ENCODE data around the gene CLDN16. TPM values are rescaled to one million over a fixed set of nuclear protein-coding genes. Genes with fewer than 3 reads are reported as not detected.
A peak's percentile ranks its signal among the peaks of the same experiment; 100 is the strongest.

The CLDN16 gene, protein sequence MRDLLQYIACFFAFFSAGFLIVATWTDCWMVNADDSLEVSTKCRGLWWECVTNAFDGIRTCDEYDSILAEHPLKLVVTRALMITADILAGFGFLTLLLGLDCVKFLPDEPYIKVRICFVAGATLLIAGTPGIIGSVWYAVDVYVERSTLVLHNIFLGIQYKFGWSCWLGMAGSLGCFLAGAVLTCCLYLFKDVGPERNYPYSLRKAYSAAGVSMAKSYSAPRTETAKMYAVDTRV
- 0.27 and 0.30 TPM in 2 replicates for total RNA-seq (2022)
- Bru-seq, nascent RNA = percentile 20 among the genes with signal in this experiment
- percentile 25 among the genes with signal in this experiment for BruChase-seq, experiment 1, labeled RNA remaining after a 2-hour chase
- percentile 25 among the genes with signal in this experiment for BruChase-seq, experiment 2, labeled RNA remaining after a 6-hour chase
- long read RNA-seq = 0 reads

DNA sequence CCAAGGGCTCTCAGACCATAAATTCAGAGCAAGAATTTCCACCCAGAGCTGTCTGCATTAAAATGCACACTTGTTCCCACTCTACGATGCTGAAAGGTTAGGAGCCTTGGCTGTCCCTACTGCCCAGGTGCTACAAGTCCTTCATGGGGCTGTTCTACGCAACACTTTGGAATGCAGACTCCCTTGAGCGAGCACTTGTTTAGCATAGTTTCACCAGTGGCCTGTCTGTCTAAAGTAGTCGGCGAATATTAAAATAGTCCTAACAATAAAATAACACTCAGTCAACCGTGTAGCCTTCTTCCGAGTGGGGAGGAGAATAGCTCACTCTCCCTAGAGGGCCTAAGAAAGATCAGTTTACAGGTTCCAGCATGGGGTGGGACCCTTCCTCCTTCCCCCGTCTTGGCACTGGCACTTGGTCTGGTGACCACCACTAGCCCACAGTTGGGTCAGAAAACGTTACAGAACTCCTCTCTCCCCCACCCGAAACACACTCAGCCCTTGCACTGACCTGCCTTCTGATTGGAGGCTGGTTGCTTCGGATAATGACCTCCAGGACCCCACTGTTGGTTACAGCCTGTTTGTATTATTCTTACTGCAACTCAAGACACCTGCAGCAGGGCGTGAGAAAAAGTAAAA lies at the start of gene CLDN16:
TSS of gene CLDN16 (plus strand) at position 586 of the 636 bp plus-strand sequence. CDS start 167 bp downstream, outside the sequence.
- Histone ChIP-seq H3K9me3 (no peaks in the 10 kb centered on the region), H3K4me1 (no peaks in the 10 kb centered on the region), H3K36me3 (ENCODE audit: control insufficient read depth, insufficient read depth, low read length) (no peaks in the 10 kb centered on the region), H3K27me3 (replicated peaks; ENCODE audit: control insufficient read depth, insufficient read depth, low read length) (no peaks in the 10 kb centered on the region), H3K4me3 (ENCODE audit: low read depth, low read length) (no peak within 1 kb of the TSS)
- H3K36me3 Mint-ChIP-seq (ENCODE audit: insufficient read depth, unreplicated experiment) = no peaks in the 10 kb centered on the region
- no TSS peak for BruUV-seq (replicated peaks)
- POLR2A ChIA-PET = no interaction called here
- no peaks in the 10 kb centered on the region for H3K4me1 Mint-ChIP-seq (ENCODE audit: low read depth, unreplicated experiment)
- TF ChIP-seq, protein P1, sequence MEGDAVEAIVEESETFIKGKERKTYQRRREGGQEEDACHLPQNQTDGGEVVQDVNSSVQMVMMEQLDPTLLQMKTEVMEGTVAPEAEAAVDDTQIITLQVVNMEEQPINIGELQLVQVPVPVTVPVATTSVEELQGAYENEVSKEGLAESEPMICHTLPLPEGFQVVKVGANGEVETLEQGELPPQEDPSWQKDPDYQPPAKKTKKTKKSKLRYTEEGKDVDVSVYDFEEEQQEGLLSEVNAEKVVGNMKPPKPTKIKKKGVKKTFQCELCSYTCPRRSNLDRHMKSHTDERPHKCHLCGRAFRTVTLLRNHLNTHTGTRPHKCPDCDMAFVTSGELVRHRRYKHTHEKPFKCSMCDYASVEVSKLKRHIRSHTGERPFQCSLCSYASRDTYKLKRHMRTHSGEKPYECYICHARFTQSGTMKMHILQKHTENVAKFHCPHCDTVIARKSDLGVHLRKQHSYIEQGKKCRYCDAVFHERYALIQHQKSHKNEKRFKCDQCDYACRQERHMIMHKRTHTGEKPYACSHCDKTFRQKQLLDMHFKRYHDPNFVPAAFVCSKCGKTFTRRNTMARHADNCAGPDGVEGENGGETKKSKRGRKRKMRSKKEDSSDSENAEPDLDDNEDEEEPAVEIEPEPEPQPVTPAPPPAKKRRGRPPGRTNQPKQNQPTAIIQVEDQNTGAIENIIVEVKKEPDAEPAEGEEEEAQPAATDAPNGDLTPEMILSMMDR (IDR thresholded peaks at IDR 0.05; ENCODE audit: insufficient read depth in 1 of 2, low read depth in 1 of 2, low read length in 1 of 2, severe bottlenecking in 1 of 2, unreplicated experiment in 1 of 2) = no peak
- H3K27me3 Mint-ChIP-seq (ENCODE audit: insufficient read depth, unreplicated experiment) = no peaks in the 10 kb centered on the region
- no peak within 1 kb of the TSS for H3K4me3 Mint-ChIP-seq (ENCODE audit: unreplicated experiment)
- CTCF ChIA-PET = no interaction called here
- no peaks in the 10 kb centered on the region for H3K9me3 Mint-ChIP-seq (ENCODE audit: unreplicated experiment)
- intact Hi-C loops (cut with micrococcal nuclease; ENCODE audit: unreplicated experiment) = no loop called here
- DNase-seq = no peak
- no peak within 1 kb of the TSS for H3K27ac Mint-ChIP-seq (ENCODE audit: unreplicated experiment)

GRCh38 chr3:190338717-190339116 lies 49.2 kb upstream of the CLDN16 start:
- CTCF ChIA-PET = interaction anchor here (0.9 kb wide), 1 partner anchor 16 kb away, joined by 3 read pairs; the partner anchor contains the start of gene CLDN1
- Histone ChIP-seq H3K36me3 (ENCODE audit: control insufficient read depth, insufficient read depth, low read length) (no peaks in the 10 kb centered on the region), H3K4me1 (no peaks in the 10 kb centered on the region), H3K9me3 (no peaks in the 10 kb centered on the region; the same call in 1 of the 2 replicates), H3K4me3 (ENCODE audit: low read depth, low read length) (no peak overlapping the region), H3K27me3 (replicated peaks; ENCODE audit: control insufficient read depth, insufficient read depth, low read length) (no peaks in the 10 kb centered on the region)
- Mint-ChIP-seq H3K9me3 (ENCODE audit: unreplicated experiment) (peaks cover 7% of the 10 kb centered on the region), H3K27me3 (ENCODE audit: insufficient read depth, unreplicated experiment) (no peaks in the 10 kb centered on the region), H3K4me3 (ENCODE audit: unreplicated experiment) (no peak overlapping the region), H3K27ac (ENCODE audit: unreplicated experiment) (no peak overlapping the region), H3K4me1 (ENCODE audit: low read depth, unreplicated experiment) (peaks cover 5% of the 10 kb centered on the region), H3K36me3 (ENCODE audit: insufficient read depth, unreplicated experiment) (no peaks in the 10 kb centered on the region)
- intact Hi-C loops (cut with micrococcal nuclease; ENCODE audit: unreplicated experiment) = no loop called here
- no peak for DNase-seq
- POLR2A ChIA-PET = no interaction called here
- TF ChIP-seq, protein P1 (IDR thresholded peaks at IDR 0.05; ENCODE audit: insufficient read depth in 1 of 2, low read depth in 1 of 2, low read length in 1 of 2, severe bottlenecking in 1 of 2, unreplicated experiment in 1 of 2) = no peak
- BruUV-seq (replicated peaks) = no TSS peak

DNA sequence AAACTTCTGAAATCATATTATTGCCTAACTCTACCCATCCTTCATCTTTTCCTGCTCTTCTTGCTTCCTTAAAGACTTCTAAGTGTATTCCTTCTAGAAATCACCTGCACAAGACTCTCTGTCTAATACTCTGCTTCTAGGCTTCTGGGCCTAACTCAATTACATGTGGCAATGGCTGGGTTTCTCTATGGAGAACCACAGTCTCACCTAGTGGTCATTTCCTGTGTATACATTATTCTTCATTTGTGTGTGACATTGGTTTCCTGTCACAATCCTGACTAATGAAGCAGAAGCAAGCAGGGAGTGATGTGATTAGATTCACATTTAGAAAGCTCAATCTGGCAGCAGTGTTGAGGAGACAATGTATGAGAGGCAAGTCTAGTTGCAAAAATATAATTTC lies 48.8 kb upstream of the CLDN16 start:
- no peaks in the 10 kb centered on the region for H3K36me3 Mint-ChIP-seq (ENCODE audit: insufficient read depth, unreplicated experiment)
- Histone ChIP-seq H3K4me3 (ENCODE audit: low read depth, low read length) (no peak overlapping the region), H3K9me3 (no peaks in the 10 kb centered on the region; the same call in 1 of the 2 replicates), H3K4me1 (peaks cover 1% of the 10 kb centered on the region; the same call in 1 of the 2 replicates), H3K36me3 (ENCODE audit: control insufficient read depth, insufficient read depth, low read length) (no peaks in the 10 kb centered on the region), H3K27me3 (replicated peaks; ENCODE audit: control insufficient read depth, insufficient read depth, low read length) (no peaks in the 10 kb centered on the region)
- no peak for DNase-seq
- TF ChIP-seq, protein P1 (IDR thresholded peaks at IDR 0.05; ENCODE audit: insufficient read depth in 1 of 2, low read depth in 1 of 2, low read length in 1 of 2, severe bottlenecking in 1 of 2, unreplicated experiment in 1 of 2) = peak in 1 of 2 experiments; percentile 15
- H3K9me3 Mint-ChIP-seq (ENCODE audit: unreplicated experiment) = peaks cover 7% of the 10 kb centered on the region
- no peak overlapping the region for H3K4me3 Mint-ChIP-seq (ENCODE audit: unreplicated experiment)
- peaks cover 7% of the 10 kb centered on the region for H3K4me1 Mint-ChIP-seq (ENCODE audit: low read depth, unreplicated experiment)
- H3K27me3 Mint-ChIP-seq (ENCODE audit: insufficient read depth, unreplicated experiment) = no peaks in the 10 kb centered on the region
- intact Hi-C loops (cut with micrococcal nuclease; ENCODE audit: unreplicated experiment) = no loop called here
- ChIA-PET CTCF (interaction anchor here (0.9 kb wide), 1 partner anchor 17 kb away, joined by 3 read pairs; the partner anchor contains the start of gene CLDN1), POLR2A (no interaction called here)
- no TSS peak for BruUV-seq (replicated peaks)
- H3K27ac Mint-ChIP-seq (ENCODE audit: unreplicated experiment) = no peak overlapping the region

Measured in Caco-2 (cell line).